HepG2 (cell line): Measurements from ENCODE around the gene FAM219B. TPM values are rescaled to one million over a fixed set of nuclear protein-coding genes. Genes with fewer than 3 reads are reported as not detected.

Source experiments
- HOXA5 ChIP-seq: sonication (generic); formaldehyde crosslinking; IDR thresholded peaks from 2 replicates; pipeline ENCODE4 v1.4.0; 2020; ENCODE audit warnings: missing genetic modification reagents
- MEIS2 ChIP-seq: sonication (generic); formaldehyde crosslinking; IDR thresholded peaks from 2 replicates; pipeline ENCODE4 v1.9.0; 2021; ENCODE audit warnings: mild to moderate bottlenecking, missing genetic modification reagents
- NFKB2 ChIP-seq: sonication (generic); formaldehyde crosslinking; IDR thresholded peaks from 2 replicates; pipeline ENCODE4 v1.4.0; 2020; ENCODE audit warnings: missing genetic modification reagents, borderline replicate concordance
- RNF2 ChIP-seq: fragments of 450-650 bp; conservative IDR thresholded peaks from 2 replicates; pipeline ENCODE4 v1.6.1; 2016; ENCODE audit warnings: low read depth
- TARDBP ChIP-seq: sonication (generic); formaldehyde crosslinking; IDR thresholded peaks from 2 replicates; pipeline ENCODE4 v1.8.0; 2022; ENCODE audit warnings: mild to moderate bottlenecking, missing genetic modification reagents
- ZFY ChIP-seq: sonication (generic); formaldehyde crosslinking; IDR thresholded peaks from 2 replicates; pipeline ENCODE4 v1.4.0; 2020; ENCODE audit warnings: missing genetic modification reagents
- ZNF546 ChIP-seq: sonication (generic); formaldehyde crosslinking; conservative IDR thresholded peaks from 2 replicates; pipeline ENCODE4 v1.8.1; 2023; ENCODE audit warnings: mild to moderate bottlenecking, missing genetic modification reagents
- ZNF552 ChIP-seq: sonication (generic); formaldehyde crosslinking; IDR thresholded peaks from 2 replicates; pipeline ENCODE4 v1.9.0; 2022; ENCODE audit warnings: missing genetic modification reagents, mild to moderate bottlenecking, borderline replicate concordance
- ZNF724P ChIP-seq: sonication (generic); formaldehyde crosslinking; IDR thresholded peaks from 2 replicates; pipeline ENCODE4 v1.8.0; 2022; ENCODE audit warnings: missing genetic modification reagents, borderline replicate concordance
- polyA plus RNA-seq, 8 experiments: library from polyadenylated mRNA; depleted of rRNA in 3 of 8; stranded (reverse) in 7 of 8; unstranded in 1 of 8; fragments of >200 nt; fragmentation: Illumina TruSeq in 4 of 8; extraction: Trizol in 4 of 8; gene quantifications; 2 replicates each; pipeline versions ENCODE4 v1.2.1 to v1.2.3, GENCODE V29; 2011 to 2016; ENCODE audit warnings: low read depth in 4 of 8, missing spikeins in 1 of 8, mixed read lengths in 1 of 8; ENCODE audit not compliant: insufficient read depth in 1 of 8
- total RNA-seq, 5 experiments: library from RNA; depleted of rRNA; stranded (reverse); fragments of >200 nt; fragmentation: Illumina TruSeq; extraction: Trizol; gene quantifications; 2 replicates each; pipeline ENCODE4 v1.2.3, GENCODE V29; 2016; ENCODE audit warnings: low read depth in 1 of 5
- TF ChIP-seq, protein P1 (sequence below): sonication (generic); formaldehyde crosslinking; IDR thresholded peaks from 2 replicates; pipeline ENCODE4 v1.5.1; 2020; ENCODE audit warnings: mild to moderate bottlenecking, missing genetic modification reagents, moderate library complexity
- TF ChIP-seq, protein P2 (sequence below): sonication (generic); formaldehyde crosslinking; IDR thresholded peaks from 2 replicates; pipeline ENCODE4 v1.4.0; 2020; ENCODE audit warnings: missing genetic modification reagents
- TF ChIP-seq, protein P3 (sequence below): sonication (generic); formaldehyde crosslinking; IDR thresholded peaks from 2 replicates; pipeline ENCODE4 v1.4.0; 2020; ENCODE audit warnings: missing genetic modification reagents
- TF ChIP-seq, protein P4 (sequence below): sonication (generic); formaldehyde crosslinking; conservative IDR thresholded peaks from 2 replicates; pipeline ENCODE4 v1.4.0; 2020; ENCODE audit warnings: mild to moderate bottlenecking, missing genetic modification reagents, moderate library complexity
- TF ChIP-seq, protein P5 (sequence below): sonication (generic); formaldehyde crosslinking; IDR thresholded peaks from 2 replicates; pipeline ENCODE4 v1.4.0; 2020; ENCODE audit warnings: missing genetic modification reagents, borderline replicate concordance

Gene FAM219B
- total and polyA plus RNA-seq, 2 of the 13 experiments (the other 11 are each of a cell fraction or from before 2014, with no cell fraction given) = 36.6 to 50.2 TPM

DNA sequence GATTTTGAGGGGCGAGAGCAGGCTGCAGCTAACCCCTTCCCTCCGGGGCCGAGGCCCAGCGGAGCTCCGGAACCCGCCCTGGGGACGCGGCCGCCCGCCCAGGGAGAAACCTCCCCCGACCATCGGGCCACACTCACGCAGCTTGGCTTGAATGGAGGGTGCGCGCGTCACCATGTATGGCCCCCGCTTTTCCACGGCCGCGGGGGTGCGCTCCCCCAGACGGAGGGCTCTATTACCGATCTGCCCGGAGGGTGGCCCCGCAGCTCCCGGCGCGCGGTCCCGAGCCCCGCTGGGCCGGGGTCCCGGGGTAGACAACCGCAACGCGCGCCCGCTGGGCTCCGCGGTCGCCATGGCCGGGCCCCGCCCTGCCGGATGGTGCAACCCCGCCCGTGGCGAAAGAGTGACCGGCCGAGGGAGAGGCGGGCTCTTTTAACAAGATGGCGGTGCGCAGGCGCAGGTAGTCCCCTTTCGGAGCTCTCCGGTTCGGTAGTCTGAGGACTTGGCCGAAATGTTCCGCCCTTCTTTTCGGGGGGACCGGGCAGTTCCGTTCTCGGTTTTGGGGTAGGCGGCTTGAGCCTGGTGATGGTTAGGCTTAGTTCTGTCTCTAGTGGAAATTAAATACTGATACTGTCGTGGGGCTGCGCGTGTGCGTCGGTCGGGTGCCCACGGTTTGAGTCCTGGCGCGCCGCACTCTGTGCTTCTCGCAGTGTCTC, at the start of gene FAM219B (continued):
- TF ChIP-seq, protein P1, sequence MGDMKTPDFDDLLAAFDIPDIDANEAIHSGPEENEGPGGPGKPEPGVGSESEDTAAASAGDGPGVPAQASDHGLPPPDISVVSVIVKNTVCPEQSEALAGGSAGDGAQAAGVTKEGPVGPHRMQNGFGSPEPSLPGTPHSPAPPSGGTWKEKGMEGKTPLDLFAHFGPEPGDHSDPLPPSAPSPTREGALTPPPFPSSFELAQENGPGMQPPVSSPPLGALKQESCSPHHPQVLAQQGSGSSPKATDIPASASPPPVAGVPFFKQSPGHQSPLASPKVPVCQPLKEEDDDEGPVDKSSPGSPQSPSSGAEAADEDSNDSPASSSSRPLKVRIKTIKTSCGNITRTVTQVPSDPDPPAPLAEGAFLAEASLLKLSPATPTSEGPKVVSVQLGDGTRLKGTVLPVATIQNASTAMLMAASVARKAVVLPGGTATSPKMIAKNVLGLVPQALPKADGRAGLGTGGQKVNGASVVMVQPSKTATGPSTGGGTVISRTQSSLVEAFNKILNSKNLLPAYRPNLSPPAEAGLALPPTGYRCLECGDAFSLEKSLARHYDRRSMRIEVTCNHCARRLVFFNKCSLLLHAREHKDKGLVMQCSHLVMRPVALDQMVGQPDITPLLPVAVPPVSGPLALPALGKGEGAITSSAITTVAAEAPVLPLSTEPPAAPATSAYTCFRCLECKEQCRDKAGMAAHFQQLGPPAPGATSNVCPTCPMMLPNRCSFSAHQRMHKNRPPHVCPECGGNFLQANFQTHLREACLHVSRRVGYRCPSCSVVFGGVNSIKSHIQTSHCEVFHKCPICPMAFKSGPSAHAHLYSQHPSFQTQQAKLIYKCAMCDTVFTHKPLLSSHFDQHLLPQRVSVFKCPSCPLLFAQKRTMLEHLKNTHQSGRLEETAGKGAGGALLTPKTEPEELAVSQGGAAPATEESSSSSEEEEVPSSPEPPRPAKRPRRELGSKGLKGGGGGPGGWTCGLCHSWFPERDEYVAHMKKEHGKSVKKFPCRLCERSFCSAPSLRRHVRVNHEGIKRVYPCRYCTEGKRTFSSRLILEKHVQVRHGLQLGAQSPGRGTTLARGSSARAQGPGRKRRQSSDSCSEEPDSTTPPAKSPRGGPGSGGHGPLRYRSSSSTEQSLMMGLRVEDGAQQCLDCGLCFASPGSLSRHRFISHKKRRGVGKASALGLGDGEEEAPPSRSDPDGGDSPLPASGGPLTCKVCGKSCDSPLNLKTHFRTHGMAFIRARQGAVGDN (CRISPR knock-in tag) = peak; percentile 86
- 0 out of 2 replicates have a peak, but pooled peaks have one; percentile 39 for TF ChIP-seq ZNF552 (CRISPR knock-in tag)
- peak; percentile 77; the same call in 1 of the 2 replicates for TF ChIP-seq ZNF724P (CRISPR knock-in tag)
- peak; percentile 23; the same call in 1 of the 2 replicates for TF ChIP-seq MEIS2 (CRISPR knock-in tag)
- TF ChIP-seq, protein P2, sequence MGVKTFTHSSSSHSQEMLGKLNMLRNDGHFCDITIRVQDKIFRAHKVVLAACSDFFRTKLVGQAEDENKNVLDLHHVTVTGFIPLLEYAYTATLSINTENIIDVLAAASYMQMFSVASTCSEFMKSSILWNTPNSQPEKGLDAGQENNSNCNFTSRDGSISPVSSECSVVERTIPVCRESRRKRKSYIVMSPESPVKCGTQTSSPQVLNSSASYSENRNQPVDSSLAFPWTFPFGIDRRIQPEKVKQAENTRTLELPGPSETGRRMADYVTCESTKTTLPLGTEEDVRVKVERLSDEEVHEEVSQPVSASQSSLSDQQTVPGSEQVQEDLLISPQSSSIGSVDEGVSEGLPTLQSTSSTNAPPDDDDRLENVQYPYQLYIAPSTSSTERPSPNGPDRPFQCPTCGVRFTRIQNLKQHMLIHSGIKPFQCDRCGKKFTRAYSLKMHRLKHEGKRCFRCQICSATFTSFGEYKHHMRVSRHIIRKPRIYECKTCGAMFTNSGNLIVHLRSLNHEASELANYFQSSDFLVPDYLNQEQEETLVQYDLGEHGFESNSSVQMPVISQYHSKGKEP (CRISPR knock-in tag) = 0 out of 2 replicates have a peak, but pooled peaks have one; percentile 45
- peak; percentile 27; the same call in 1 of the 2 replicates for TF ChIP-seq HOXA5 (CRISPR knock-in tag)
- TF ChIP-seq, protein P3, sequence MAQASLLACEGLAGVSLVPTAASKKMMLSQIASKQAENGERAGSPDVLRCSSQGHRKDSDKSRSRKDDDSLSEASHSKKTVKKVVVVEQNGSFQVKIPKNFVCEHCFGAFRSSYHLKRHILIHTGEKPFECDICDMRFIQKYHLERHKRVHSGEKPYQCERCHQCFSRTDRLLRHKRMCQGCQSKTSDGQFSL = no peak
- peak; percentile 82 for TF ChIP-seq ZFY (CRISPR knock-in tag)
- peak; percentile 28; the same call in 1 of the 2 replicates for TF ChIP-seq NFKB2 (CRISPR knock-in tag)
- peak; percentile 16; the same call in 1 of the 2 replicates for TF ChIP-seq TARDBP (CRISPR knock-in tag)
- TF ChIP-seq, protein P4, sequence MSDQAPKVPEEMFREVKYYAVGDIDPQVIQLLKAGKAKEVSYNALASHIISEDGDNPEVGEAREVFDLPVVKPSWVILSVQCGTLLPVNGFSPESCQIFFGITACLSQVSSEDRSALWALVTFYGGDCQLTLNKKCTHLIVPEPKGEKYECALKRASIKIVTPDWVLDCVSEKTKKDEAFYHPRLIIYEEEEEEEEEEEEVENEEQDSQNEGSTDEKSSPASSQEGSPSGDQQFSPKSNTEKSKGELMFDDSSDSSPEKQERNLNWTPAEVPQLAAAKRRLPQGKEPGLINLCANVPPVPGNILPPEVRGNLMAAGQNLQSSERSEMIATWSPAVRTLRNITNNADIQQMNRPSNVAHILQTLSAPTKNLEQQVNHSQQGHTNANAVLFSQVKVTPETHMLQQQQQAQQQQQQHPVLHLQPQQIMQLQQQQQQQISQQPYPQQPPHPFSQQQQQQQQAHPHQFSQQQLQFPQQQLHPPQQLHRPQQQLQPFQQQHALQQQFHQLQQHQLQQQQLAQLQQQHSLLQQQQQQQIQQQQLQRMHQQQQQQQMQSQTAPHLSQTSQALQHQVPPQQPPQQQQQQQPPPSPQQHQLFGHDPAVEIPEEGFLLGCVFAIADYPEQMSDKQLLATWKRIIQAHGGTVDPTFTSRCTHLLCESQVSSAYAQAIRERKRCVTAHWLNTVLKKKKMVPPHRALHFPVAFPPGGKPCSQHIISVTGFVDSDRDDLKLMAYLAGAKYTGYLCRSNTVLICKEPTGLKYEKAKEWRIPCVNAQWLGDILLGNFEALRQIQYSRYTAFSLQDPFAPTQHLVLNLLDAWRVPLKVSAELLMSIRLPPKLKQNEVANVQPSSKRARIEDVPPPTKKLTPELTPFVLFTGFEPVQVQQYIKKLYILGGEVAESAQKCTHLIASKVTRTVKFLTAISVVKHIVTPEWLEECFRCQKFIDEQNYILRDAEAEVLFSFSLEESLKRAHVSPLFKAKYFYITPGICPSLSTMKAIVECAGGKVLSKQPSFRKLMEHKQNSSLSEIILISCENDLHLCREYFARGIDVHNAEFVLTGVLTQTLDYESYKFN (CRISPR knock-in tag) = no peak
- 0 out of 2 replicates have a peak, but pooled peaks have one; percentile 16 for TF ChIP-seq RNF2
- TF ChIP-seq, protein P5, sequence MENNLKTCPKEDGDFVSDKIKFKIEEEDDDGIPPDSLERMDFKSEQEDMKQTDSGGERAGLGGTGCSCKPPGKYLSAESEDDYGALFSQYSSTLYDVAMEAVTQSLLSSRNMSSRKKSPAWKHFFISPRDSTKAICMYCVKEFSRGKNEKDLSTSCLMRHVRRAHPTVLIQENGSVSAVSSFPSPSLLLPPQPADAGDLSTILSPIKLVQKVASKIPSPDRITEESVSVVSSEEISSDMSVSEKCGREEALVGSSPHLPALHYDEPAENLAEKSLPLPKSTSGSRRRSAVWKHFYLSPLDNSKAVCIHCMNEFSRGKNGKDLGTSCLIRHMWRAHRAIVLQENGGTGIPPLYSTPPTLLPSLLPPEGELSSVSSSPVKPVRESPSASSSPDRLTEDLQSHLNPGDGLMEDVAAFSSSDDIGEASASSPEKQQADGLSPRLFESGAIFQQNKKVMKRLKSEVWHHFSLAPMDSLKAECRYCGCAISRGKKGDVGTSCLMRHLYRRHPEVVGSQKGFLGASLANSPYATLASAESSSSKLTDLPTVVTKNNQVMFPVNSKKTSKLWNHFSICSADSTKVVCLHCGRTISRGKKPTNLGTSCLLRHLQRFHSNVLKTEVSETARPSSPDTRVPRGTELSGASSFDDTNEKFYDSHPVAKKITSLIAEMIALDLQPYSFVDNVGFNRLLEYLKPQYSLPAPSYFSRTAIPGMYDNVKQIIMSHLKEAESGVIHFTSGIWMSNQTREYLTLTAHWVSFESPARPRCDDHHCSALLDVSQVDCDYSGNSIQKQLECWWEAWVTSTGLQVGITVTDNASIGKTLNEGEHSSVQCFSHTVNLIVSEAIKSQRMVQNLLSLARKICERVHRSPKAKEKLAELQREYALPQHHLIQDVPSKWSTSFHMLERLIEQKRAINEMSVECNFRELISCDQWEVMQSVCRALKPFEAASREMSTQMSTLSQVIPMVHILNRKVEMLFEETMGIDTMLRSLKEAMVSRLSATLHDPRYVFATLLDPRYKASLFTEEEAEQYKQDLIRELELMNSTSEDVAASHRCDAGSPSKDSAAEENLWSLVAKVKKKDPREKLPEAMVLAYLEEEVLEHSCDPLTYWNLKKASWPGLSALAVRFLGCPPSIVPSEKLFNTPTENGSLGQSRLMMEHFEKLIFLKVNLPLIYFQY (CRISPR knock-in tag) = peak; percentile 27; the same call in 1 of the 2 replicates
- peak; percentile 77; the same call in 1 of the 2 replicates for TF ChIP-seq ZNF546 (CRISPR knock-in tag)
